HG03103 (cell line): ENCODE measurements around the gene RAB11FIP4.

Experiments used
- ATAC-seq: cut with Tn5 transposase; IDR thresholded peaks from one replicate; pipeline ENCODE4 v1.9.1; 2021; ENCODE audit warnings: low read depth; ENCODE audit not compliant: unreplicated experiment

The RAB11FIP4 gene

GRCh38 chr17:31561469-31562375 is 170.2 kb downstream of the RAB11FIP4 start:
- ATAC-seq = no peak

DNA sequence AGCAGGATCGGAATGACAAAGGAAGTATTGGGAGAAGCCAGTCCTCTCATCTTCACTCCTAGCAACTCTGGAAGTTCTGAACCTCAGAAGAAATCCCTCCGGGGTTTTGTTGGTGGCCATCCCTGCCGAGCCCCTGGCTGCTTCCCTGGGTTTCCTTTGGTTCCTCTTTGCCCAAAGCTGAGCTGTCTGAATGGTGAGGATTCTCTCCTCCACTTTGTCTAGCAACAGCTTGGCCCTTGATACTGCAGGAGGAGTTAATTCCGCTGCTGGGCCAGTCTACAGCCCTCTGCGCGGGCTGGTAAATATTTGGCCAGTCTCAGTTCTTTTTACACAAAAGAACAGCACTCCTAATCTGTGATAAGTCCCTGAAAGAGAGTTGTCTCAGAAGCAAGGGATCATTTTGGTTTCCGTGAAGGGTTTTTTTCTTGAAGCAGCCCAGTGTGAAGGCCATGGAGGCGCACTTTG is 170.9 kb downstream of the RAB11FIP4 start:
- no peak for ATAC-seq

GRCh38 chr17:31564291-31564690 is 172.8 kb downstream of the RAB11FIP4 start:
- ATAC-seq = no peak

GRCh38 chr17:31564883-31565301 is 173.4 kb downstream of the RAB11FIP4 start:
- ATAC-seq = no peak

DNA sequence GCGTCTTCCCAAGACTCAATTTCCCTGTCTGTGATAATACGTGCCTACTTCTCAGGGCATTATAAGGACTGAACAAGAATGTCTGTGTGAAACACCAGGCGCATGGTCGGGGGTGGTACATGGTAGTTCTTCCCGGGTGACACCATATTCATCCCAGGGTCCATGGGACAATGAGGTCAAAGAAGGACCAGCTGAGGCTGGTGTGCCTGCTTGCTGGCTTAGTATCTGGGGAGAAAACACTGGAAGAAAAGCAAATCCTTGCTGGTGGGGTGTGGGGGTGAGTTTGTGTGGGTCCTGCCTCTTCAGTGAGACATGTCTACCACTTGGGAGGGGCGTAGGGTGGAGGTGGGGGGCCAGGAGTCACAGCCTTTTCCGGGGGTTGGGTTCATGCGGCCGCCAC is 174.2 kb downstream of the RAB11FIP4 start:
- ATAC-seq = no peak

DNA sequence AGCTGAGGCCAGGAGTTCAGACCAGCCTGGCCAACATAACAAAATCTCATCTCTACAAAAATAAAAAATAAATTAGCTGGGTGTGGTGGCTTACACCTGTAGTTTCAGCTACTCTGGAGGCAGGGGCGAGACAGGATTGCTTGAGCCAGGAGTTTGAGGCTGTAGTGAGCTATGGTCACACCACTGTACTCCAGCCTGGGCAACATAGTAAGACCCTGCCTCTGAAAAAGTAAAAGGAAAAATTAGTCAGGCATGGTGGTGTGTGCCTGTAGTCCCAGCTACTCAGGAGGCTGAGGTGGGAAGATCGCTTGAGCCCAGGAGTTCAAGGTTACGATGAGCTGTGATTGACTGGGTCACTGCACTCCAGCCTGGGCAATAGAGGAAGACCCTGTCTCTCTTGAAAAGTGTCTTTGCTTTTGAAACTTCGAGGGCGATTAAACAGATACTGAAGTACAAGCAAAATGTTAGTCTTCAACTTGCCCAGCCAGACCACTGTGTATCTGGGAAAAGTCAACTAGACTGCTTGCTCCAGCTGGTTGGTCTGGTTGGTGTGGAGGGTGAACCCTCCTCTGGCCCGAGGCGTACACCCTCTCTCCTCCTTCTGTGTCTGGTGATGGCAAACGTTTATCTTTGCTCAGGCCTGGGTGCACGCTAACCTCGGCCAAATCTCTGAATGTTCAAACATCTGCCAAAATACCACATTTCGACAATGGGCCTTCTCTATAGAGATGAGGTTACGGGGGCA is 174.9 kb downstream of the RAB11FIP4 start:
- ATAC-seq = no peak

- ATAC-seq = no peak
Observed at GRCh38 chr17:31566992-31567373, 175.5 kb downstream of the RAB11FIP4 start.

- no peak for ATAC-seq
Observed at GRCh38 chr17:31568121-31568520, 176.6 kb downstream of the RAB11FIP4 start.

- no peak for ATAC-seq
Observed at GRCh38 chr17:31568539-31568938, 177.1 kb downstream of the RAB11FIP4 start.

DNA sequence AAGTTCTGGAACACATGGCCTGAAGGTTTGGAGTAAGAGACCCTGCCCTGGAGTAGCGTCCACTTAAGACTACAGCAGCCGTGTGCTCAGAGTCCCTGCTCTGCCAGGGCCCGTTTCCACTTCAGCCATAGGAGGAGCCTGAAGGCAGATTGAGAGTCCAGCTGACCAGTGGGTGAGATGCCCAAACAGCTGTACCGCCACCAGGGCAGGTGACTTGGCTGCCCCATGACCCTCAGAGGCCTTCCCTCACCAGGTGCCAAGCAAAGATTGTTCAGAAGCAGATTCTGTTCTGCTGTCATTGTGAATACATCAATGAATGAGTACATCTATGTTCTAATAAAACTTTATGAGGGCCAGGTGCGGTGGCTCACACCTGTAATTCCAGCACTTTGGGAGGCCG is 178.8 kb downstream of the RAB11FIP4 start:
- ATAC-seq = no peak

DNA sequence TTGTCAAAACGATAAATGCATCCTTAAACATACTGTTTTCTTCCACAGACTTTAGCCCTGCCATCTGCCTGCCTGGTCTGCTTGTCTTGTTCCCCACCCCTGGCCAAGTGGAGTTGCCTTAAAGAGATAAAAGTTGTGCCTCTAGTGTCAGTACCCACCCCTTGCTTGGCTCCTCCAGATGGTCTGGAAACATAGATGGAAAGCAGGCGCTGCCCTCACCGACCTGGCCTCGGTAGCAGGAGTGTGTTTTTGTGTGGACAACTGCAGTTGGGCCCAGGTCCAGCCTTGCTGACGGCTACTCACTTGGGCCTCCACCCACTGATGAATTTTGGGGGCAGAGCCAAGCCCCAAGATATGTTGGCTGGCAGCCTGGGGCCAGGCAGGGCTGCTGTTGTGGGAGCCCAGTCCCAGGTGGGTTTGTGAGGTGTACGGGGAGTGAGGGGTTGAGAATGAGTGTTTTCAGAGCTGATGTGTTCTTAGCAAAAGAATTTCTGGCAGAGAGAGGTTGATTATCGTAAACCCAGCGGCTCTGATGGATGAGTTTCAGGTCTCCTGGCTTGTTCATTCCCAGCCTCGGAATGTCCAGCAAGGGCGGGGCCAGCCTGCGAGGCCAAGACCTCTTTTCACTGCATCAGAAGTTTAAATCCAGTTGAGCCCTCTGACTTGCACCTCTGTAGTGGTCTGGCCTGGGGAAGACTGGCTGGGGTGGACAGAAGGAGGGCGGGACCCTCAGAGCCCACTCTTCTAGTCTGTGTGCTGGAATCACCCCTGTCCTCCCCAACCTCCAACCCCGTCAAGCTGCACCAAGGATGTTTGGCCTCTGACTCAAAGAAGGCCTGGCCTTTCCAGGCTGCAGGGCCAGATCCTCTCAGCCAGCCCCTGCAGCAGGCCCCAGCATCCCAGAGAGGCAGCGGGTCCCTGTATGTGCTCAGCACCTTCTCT is 179.7 kb downstream of the RAB11FIP4 start:
- no peak for ATAC-seq

- ATAC-seq = no peak
Observed at GRCh38 chr17:31572341-31572740, 180.9 kb downstream of the RAB11FIP4 start.

- ATAC-seq = no peak
Observed at GRCh38 chr17:31573047-31573446, 181.6 kb downstream of the RAB11FIP4 start.

DNA sequence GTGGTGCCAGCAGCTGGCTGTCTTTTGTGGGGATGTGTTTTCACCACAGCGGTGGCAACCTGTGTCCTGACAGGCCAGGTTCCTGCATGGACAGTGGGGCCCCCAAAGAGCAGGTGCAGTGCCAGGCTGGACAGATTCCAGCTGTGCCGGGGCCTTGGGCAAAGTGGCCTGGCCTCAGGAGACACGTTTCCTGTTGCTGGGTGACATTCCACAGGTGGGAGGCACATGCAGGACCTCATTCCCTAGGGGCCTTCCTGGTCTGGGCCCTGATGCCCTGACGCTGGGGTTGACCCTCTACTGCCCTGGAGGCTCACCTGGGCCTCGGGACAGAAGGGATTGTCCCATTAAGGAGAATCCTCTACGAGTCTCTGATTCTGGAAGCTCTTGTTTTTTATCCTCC is 182.4 kb downstream of the RAB11FIP4 start:
- no peak for ATAC-seq

DNA sequence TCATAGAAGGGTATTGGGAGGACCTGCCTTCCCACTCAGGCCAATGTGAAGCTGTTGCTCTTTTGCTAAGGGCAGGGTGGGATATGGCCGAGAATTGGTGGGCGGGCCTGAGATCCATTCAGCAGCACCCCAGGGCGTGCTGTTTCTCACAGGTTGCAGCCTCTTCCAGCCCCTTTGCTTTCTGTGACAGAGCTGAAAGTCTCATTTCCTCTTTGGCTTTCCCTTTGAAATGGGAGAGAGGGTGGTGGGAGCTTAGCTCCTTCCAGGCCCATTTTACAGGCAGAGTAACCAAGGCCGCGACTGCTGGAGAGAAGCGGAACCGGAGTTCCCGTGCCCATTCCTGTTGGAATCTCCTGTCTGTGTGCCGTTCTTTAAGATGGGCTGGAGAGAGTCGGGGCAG is 183.0 kb downstream of the RAB11FIP4 start:
- ATAC-seq = no peak

DNA sequence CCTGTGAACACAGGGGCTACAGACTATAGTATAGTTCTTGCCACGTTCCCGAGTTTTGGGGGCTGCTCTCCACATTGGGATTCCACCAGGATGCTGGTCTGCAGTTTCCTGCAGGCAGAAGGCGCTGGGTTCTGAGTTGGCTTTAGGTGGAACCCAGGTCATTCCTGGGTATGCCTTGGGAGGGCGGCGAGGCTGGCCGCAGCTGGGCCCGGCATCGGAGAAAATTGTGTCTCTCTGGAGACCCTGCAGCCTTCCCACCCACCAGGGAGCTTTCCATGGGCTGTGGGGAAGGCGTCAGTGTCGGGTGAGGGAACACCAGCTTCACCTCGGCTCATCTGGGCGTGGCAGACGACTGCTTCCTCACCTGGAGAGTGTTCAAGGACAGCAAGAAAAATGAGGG is 183.6 kb downstream of the RAB11FIP4 start:
- ATAC-seq = no peak

DNA sequence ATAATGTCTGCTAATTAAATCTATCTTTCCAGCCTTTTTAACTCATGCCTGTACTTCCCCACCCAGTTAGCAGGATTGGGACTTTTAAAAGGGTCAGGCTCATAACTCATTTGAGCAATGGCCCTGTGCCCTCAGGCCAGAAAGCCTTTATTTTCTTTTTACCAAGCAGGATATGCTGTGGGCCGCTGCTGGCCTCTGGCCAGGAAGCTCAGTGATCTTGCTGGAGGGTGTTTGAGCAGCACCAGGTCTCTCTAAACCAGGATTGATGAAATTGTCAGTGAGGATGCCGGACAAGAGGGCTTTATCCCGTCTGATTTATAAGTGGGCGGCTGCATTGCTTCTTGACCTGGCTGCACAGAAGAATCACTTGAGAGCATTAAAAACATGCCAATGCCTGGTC is 187.8 kb downstream of the RAB11FIP4 start:
- ATAC-seq = no peak

GRCh38 chr17:31580316-31580705 is 188.8 kb downstream of the RAB11FIP4 start:
- no peak for ATAC-seq

DNA sequence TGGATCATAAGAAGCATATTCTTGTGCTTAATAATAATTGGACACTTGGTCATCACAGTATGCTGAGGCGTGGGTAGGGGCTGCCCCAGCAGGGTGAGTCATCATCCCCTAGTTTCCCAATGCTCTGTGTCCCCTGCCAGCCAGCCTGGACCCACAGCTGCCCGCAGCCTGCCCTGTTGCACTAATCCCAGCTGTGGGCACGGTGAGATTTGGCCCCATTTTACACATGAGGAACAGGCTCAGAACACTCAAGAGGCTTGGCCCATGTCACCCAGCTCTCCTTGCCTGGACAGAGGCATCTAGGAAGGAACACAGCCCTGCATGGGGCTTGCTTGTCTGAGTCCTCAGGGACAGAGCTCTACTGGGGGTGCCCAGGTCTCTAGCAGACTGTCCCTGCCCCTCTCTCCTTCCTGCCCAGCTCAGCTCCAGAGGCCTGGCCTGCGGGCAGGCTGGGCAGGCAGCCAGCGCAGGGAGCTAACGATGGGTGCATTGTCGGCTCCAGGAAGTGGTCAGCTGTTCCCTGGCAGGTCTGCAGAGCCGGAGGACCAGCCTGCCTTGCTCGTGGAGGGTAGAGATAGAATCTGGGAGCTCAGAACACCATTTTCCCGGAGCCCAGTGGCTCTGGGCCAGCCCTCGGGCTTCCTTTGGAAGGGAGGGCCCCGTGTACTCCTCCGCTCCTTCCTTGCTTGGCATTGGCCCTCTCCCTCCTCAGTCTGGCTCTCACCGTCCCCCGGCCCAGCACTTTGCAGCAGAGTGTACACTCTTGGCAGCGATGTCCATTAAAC is 189.4 kb downstream of the RAB11FIP4 start:
- ATAC-seq = no peak

DNA sequence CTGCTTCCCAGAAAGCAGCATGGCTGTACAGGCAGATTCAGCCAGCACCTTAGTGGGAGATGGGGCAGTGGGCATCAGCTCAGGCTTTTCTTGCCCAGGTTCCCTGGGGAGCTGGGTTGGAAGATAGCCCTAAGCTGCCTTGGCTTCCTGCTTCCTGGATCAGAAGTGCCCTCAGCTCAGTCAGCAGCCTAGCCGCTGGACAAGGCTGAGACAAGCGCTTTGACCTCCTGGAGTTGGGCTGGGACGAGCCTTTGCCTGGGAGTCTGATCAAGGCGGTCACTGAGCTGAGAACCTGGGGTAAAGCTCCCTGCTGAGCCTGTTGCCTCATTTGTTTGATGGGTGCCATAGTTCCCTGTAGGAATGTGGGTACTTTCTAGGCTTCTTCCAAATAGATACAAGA is 190.0 kb downstream of the RAB11FIP4 start:
- ATAC-seq = no peak
